ENCODE results near the gene DNAJC5.
A peak's percentile ranks its signal among the peaks of the same experiment; 100 is the strongest.

DNAJC5 gene

DNA sequence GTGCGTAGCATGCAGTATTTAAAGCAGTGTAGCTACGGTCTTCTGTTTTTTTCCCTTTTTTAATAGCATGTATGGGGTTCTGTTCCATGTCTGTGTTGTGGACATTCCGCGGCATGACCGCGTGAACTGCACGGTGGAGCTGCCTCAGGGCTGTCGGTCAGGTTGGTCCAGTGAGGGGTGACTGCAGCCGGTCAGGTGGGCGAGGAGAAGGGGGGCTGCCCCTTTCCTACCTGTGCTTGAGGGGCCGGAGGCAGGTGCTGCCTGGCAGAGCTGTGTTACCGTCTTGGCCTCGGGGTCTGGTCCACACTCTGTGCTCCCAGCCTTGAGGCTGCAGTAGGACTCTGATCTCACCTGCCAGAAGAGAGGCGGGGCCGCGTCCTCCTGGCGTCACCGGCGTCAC, 36.8 kb downstream of the DNAJC5 start:
- H3K27ac ChIP-seq = no peak overlapping the region
- no peaks in the 10 kb centered on the region for H3K79me2 ChIP-seq (ENCODE audit: insufficient read depth, low read depth)
- H3K4me3 ChIP-seq (IDR thresholded peaks at IDR 0.05; ENCODE audit: insufficient read depth, low read depth, low read length) = no peak overlapping the region
- H3K36me3 ChIP-seq (ENCODE audit: insufficient read depth) = peaks cover 6% of the 10 kb centered on the region; the same call in 1 of the 2 replicates
- H3K4me1 ChIP-seq (ENCODE audit: low read depth, poor library complexity, severe bottlenecking) = no peaks in the 10 kb centered on the region
- no peak overlapping the region for H2AFZ ChIP-seq (ENCODE audit: low read depth)
- no peak overlapping the region for H3K9ac ChIP-seq
- no peak overlapping the region for H3K4me2 ChIP-seq
- H3K27me3 ChIP-seq (ENCODE audit: insufficient read depth, low read depth) = no peaks in the 10 kb centered on the region
- TF ChIP-seq, protein P1, sequence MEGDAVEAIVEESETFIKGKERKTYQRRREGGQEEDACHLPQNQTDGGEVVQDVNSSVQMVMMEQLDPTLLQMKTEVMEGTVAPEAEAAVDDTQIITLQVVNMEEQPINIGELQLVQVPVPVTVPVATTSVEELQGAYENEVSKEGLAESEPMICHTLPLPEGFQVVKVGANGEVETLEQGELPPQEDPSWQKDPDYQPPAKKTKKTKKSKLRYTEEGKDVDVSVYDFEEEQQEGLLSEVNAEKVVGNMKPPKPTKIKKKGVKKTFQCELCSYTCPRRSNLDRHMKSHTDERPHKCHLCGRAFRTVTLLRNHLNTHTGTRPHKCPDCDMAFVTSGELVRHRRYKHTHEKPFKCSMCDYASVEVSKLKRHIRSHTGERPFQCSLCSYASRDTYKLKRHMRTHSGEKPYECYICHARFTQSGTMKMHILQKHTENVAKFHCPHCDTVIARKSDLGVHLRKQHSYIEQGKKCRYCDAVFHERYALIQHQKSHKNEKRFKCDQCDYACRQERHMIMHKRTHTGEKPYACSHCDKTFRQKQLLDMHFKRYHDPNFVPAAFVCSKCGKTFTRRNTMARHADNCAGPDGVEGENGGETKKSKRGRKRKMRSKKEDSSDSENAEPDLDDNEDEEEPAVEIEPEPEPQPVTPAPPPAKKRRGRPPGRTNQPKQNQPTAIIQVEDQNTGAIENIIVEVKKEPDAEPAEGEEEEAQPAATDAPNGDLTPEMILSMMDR (conservative IDR thresholded peaks at IDR 0.05; ENCODE audit: low read depth, low read length) = no peak
- no peaks in the 10 kb centered on the region for H4K20me1 ChIP-seq (ENCODE audit: insufficient read depth)

- Histone ChIP-seq H3K9ac (no peak overlapping the region), H3K4me3 (IDR thresholded peaks at IDR 0.05; ENCODE audit: insufficient read depth, low read depth, low read length) (no peak overlapping the region), H3K4me1 (ENCODE audit: low read depth, poor library complexity, severe bottlenecking) (no peaks in the 10 kb centered on the region), H3K4me2 (no peak overlapping the region), H2AFZ (ENCODE audit: low read depth) (no peak overlapping the region), H3K27ac (no peak overlapping the region), H3K79me2 (ENCODE audit: insufficient read depth, low read depth) (no peaks in the 10 kb centered on the region), H4K20me1 (ENCODE audit: insufficient read depth) (no peaks in the 10 kb centered on the region), H3K27me3 (ENCODE audit: insufficient read depth, low read depth) (no peaks in the 10 kb centered on the region), H3K36me3 (ENCODE audit: insufficient read depth) (peaks cover 6% of the 10 kb centered on the region; the same call in 1 of the 2 replicates)
- TF ChIP-seq, protein P1 (conservative IDR thresholded peaks at IDR 0.05; ENCODE audit: low read depth, low read length) = no peak
These were observed 37.8 kb downstream of the DNAJC5 start for GRCh38 chr20:63932606-63933160.

- Histone ChIP-seq H3K4me3 (IDR thresholded peaks at IDR 0.05; ENCODE audit: insufficient read depth, low read depth, low read length) (no peak overlapping the region), H3K9ac (no peak overlapping the region), H3K4me2 (no peak overlapping the region), H3K27ac (no peak overlapping the region), H2AFZ (ENCODE audit: low read depth) (no peak overlapping the region), H3K4me1 (ENCODE audit: low read depth, poor library complexity, severe bottlenecking) (no peaks in the 10 kb centered on the region), H3K36me3 (ENCODE audit: insufficient read depth) (peaks cover under 1% of the 10 kb centered on the region; the same call in 1 of the 2 replicates), H3K79me2 (ENCODE audit: insufficient read depth, low read depth) (no peaks in the 10 kb centered on the region), H4K20me1 (ENCODE audit: insufficient read depth) (no peaks in the 10 kb centered on the region), H3K27me3 (ENCODE audit: insufficient read depth, low read depth) (no peaks in the 10 kb centered on the region)
- TF ChIP-seq, protein P1 (conservative IDR thresholded peaks at IDR 0.05; ENCODE audit: low read depth, low read length) = no peak
These were observed 38.7 kb downstream of the DNAJC5 start for GRCh38 chr20:63933646-63934045.

DNA sequence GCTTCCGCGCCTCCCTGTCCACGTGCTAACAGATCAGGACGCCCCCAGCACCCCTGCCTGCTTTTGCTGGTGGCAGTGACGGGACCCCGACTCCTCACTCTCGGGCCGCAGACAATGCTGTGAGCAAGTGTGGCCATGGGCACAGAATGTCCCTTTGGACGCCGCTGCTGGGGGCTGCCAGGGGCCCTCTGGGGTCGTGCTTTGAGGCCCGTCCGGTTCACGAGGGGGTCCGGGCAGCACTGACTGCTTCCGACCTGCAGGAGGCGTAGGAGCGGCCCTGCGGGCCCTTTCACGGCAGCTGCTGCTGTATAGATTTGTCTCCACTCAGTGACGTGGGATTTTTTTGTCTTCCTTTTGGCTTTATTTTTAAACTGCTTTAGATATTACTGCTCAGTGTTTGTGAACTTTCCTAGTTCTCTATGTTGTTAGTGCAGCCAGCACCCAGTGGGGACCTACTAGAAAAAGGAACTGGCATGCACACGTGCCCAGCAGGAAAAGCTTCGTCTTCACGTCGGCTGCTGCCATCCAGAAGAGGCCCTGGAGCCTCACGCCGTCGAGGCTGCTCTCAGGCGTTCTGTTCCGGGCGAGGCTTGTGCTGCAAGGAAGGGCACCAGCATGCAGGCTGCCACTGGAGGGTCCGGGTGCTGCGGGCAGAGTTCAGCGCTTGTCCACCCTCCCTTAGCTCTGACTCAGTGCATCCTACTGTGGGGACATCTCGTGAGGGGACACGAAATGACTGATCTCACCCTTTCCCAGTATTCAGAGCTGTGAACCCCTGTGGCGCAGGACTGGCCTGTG, 39.5 kb downstream of the DNAJC5 start:
- TF ChIP-seq, protein P1 (conservative IDR thresholded peaks at IDR 0.05; ENCODE audit: low read depth, low read length) = 0 out of 2 replicates have a peak, but pooled peaks have one; percentile 19
- H4K20me1 ChIP-seq (ENCODE audit: insufficient read depth) = no peaks in the 10 kb centered on the region
- H3K27ac ChIP-seq = no peak overlapping the region
- no peak overlapping the region for H3K4me3 ChIP-seq (IDR thresholded peaks at IDR 0.05; ENCODE audit: insufficient read depth, low read depth, low read length)
- H3K27me3 ChIP-seq (ENCODE audit: insufficient read depth, low read depth) = no peaks in the 10 kb centered on the region
- no peak overlapping the region for H3K4me2 ChIP-seq
- no peak overlapping the region for H2AFZ ChIP-seq (ENCODE audit: low read depth)
- H3K9ac ChIP-seq = no peak overlapping the region
- H3K36me3 ChIP-seq (ENCODE audit: insufficient read depth) = no peaks in the 10 kb centered on the region; the same call in 1 of the 2 replicates
- H3K4me1 ChIP-seq (ENCODE audit: low read depth, poor library complexity, severe bottlenecking) = no peaks in the 10 kb centered on the region
- H3K79me2 ChIP-seq (ENCODE audit: insufficient read depth, low read depth) = no peaks in the 10 kb centered on the region
